H1 (cell line): ENCODE results near the gene MAP6. TPM values are rescaled to one million over a fixed set of nuclear protein-coding genes. Genes with fewer than 3 reads are reported as not detected.

Experiments
- CTCF ChIA-PET: fragments of 300-600 bp; sonication (Branson Sonifier 250); formaldehyde crosslinking; loops from one replicate; lab custom pipeline; 2021; ENCODE audit not compliant: partially characterized antibody; lab: Charles Lee
- POLR2A ChIA-PET: fragments of 300-600 bp; sonication (Branson Sonifier 250); formaldehyde crosslinking; loops from one replicate; lab custom pipeline; 2021; ENCODE audit warnings: inconsistent platforms; ENCODE audit not compliant: partially characterized antibody; lab: Charles Lee
- DNase-seq, 2 experiments: peaks; one replicate each; pipeline versions ENCODE4 v3.0.0 to v3.0.0-alpha.2; 2010 to 2022; ENCODE audit warnings: low spot score in 2 of 2, low read depth in 1 of 2, mixed read lengths in 1 of 2
- FAIRE-seq: peaks from 2 replicates; lab custom pipeline; 2011; peaks lifted over from hg19 to GRCh38; lab: Jason Lieb, UNC
- H2AFZ ChIP-seq: 2 replicates; pipeline ENCODE4 v1.8.1; 2012; ENCODE audit warnings: low read length, inconsistent platforms
- H2AK5ac ChIP-seq: 2 replicates; pipeline ENCODE4 v1.6.1; 2013; ENCODE audit warnings: low read depth, low read length
- H2BK120ac ChIP-seq: replicated peaks from 2 replicates; pipeline ENCODE3; 2013; ENCODE audit warnings: low read depth, low read length, inconsistent platforms
- H2BK12ac ChIP-seq: 2 replicates; pipeline ENCODE4 v1.6.1; 2013; ENCODE audit warnings: low read depth, low read length
- H2BK15ac ChIP-seq: 2 replicates; pipeline ENCODE4 v1.6.1; 2013; ENCODE audit warnings: low read length
- H2BK20ac ChIP-seq: 2 replicates; pipeline ENCODE4 v1.6.1; 2013; ENCODE audit warnings: low read length
- H2BK5ac ChIP-seq: 2 replicates; pipeline ENCODE4 v1.6.1; 2013; ENCODE audit warnings: low read depth, low read length
- H3K14ac ChIP-seq: 2 replicates; pipeline ENCODE4 v1.6.1; 2013; ENCODE audit warnings: inconsistent platforms; ENCODE audit not compliant: insufficient read length
- H3K18ac ChIP-seq: 2 replicates; pipeline ENCODE4 v1.6.1; 2013; ENCODE audit warnings: low read length; ENCODE audit errors: extremely low read depth
- H3K23ac ChIP-seq: 2 replicates; pipeline ENCODE4 v1.6.1; 2013; ENCODE audit warnings: inconsistent platforms; ENCODE audit not compliant: insufficient read length
- H3K23me2 ChIP-seq: 2 replicates; pipeline ENCODE4 v1.6.1; 2013; ENCODE audit warnings: low read depth, low read length
- H3K27ac ChIP-seq: 2 replicates; pipeline ENCODE4 v1.6.1; 2011; ENCODE audit warnings: low read depth, low read length, inconsistent platforms
- H3K27me3 ChIP-seq, 4 experiments: replicated peaks in 1 of 4; 1 replicate in 1 of 4; 2 replicates in 3 of 4; pipeline versions ENCODE4 v1.6.1 to v1.8.1; 2011 to 2013; ENCODE audit warnings: low read length in 3 of 4, mild to moderate bottlenecking in 3 of 4, inconsistent platforms in 2 of 4, mixed read lengths in 2 of 4, moderate library complexity in 1 of 4; ENCODE audit not compliant: control insufficient read depth in 3 of 4, insufficient read depth in 3 of 4; ENCODE audit errors: extremely low read depth in 1 of 4
- H3K36me3 ChIP-seq, 4 experiments: 2 replicates each; pipeline versions ENCODE4 v1.6.1 to v1.8.1; 2011 to 2013; ENCODE audit warnings: mild to moderate bottlenecking in 4 of 4, low read length in 3 of 4, moderate library complexity in 2 of 4, control low read depth in 1 of 4, inconsistent platforms in 1 of 4; ENCODE audit not compliant: insufficient read depth in 4 of 4, control insufficient read depth in 2 of 4
- H3K4ac ChIP-seq: replicated peaks from 2 replicates; pipeline ENCODE3; 2013; ENCODE audit warnings: low read length, low read depth, mixed read lengths, inconsistent platforms; ENCODE audit not compliant: insufficient read length
- H3K4me1 ChIP-seq, 4 experiments: replicated peaks in 1 of 4; 1 replicate in 1 of 4; 2 replicates in 3 of 4; pipeline versions ENCODE4 v1.6.1 to v1.8.1; 2011 to 2013; ENCODE audit warnings: low read length in 3 of 4, inconsistent platforms in 2 of 4, mixed read lengths in 1 of 4; ENCODE audit not compliant: insufficient read depth in 4 of 4, control insufficient read depth in 3 of 4
- H3K4me2 ChIP-seq, 2 experiments: 2 replicates each; pipeline versions ENCODE4 v1.6.1 to v1.8.1; 2011 to 2013; ENCODE audit warnings: low read depth in 2 of 2, low read length in 2 of 2, control low read depth in 1 of 2, inconsistent platforms in 1 of 2, mild to moderate bottlenecking in 1 of 2; ENCODE audit not compliant: insufficient read depth in 1 of 2
- H3K4me3 ChIP-seq, 4 experiments: fragments of 200-600, 300-600 bp in 1 of 4; sonication (generic), shearing (Covaris generic), sonication (Bioruptor Twin) in 1 of 4; 2 replicates each; pipeline versions ENCODE4 v1.5.1 to v1.8.1; 2011 to 2016; ENCODE audit warnings: low read length in 4 of 4, low read depth in 3 of 4, control low read depth in 2 of 4, inconsistent platforms in 2 of 4, mild to moderate bottlenecking in 2 of 4, mixed read lengths in 1 of 4, moderate library complexity in 1 of 4; ENCODE audit not compliant: insufficient read depth in 2 of 4; ENCODE audit errors: extremely low read depth in 1 of 4
- H3K56ac ChIP-seq: replicated peaks from 2 replicates; pipeline ENCODE3; 2013; ENCODE audit warnings: low read depth, mild to moderate bottlenecking, mixed read lengths, low read length, inconsistent platforms; ENCODE audit not compliant: insufficient read length
- H3K79me1 ChIP-seq: 2 replicates; pipeline ENCODE4 v1.6.1; 2013; ENCODE audit warnings: low read depth, low read length, control low read depth
- H3K79me2 ChIP-seq, 2 experiments: 2 replicates each; pipeline versions ENCODE4 v1.6.1 to v1.8.1; 2012 to 2013; ENCODE audit warnings: low read length in 2 of 2, mild to moderate bottlenecking in 2 of 2, inconsistent platforms in 1 of 2; ENCODE audit not compliant: insufficient read depth in 2 of 2, control insufficient read depth in 1 of 2
- H3K9ac ChIP-seq, 4 experiments: replicated peaks in 1 of 4; 1 replicate in 1 of 4; 2 replicates in 3 of 4; pipeline versions ENCODE4 v1.6.1 to v1.8.1; 2011 to 2013; ENCODE audit warnings: low read depth in 3 of 4, low read length in 3 of 4, control low read depth in 2 of 4, mild to moderate bottlenecking in 2 of 4, moderate library complexity in 2 of 4, inconsistent platforms in 1 of 4; ENCODE audit errors: extremely low read depth in 1 of 4
- H3K9me3 ChIP-seq, 2 experiments: 2 replicates each; pipeline versions ENCODE4 v1.6.1 to v1.8.1; 2012 to 2013; ENCODE audit warnings: mild to moderate bottlenecking in 2 of 2, moderate library complexity in 2 of 2, control low read depth in 1 of 2, inconsistent platforms in 1 of 2, low read depth in 1 of 2, low read length in 1 of 2, mixed read lengths in 1 of 2; ENCODE audit not compliant: insufficient read depth in 2 of 2
- H4K20me1 ChIP-seq, 2 experiments: replicated peaks in 1 of 2; 2 replicates each; pipeline versions ENCODE3 to v1.8.1; 2011 to 2013; ENCODE audit warnings: inconsistent platforms in 2 of 2, low read length in 2 of 2, mild to moderate bottlenecking in 1 of 2; ENCODE audit not compliant: insufficient read depth in 2 of 2, control insufficient read depth in 1 of 2
- H4K5ac ChIP-seq: 2 replicates; pipeline ENCODE4 v1.6.1; 2013; ENCODE audit warnings: low read length, low read depth, mixed read lengths, inconsistent platforms; ENCODE audit not compliant: insufficient read length
- H4K8ac ChIP-seq: 2 replicates; pipeline ENCODE4 v1.8.0; 2013; ENCODE audit warnings: mild to moderate bottlenecking, moderate library complexity, low read length, inconsistent platforms; ENCODE audit not compliant: insufficient read depth; ENCODE audit errors: extremely low read depth
- H4K91ac ChIP-seq: replicated peaks from 2 replicates; pipeline ENCODE3; 2013; ENCODE audit warnings: low read length, mixed read lengths, inconsistent platforms; ENCODE audit not compliant: insufficient read length
- ASH2L ChIP-seq: fragments of 200-600, 300-600 bp; sonication (generic); IDR thresholded peaks from one replicate; pipeline ENCODE4 v1.7.1; 2017; ENCODE audit warnings: low read length
- EGR1 ChIP-seq: IDR thresholded peaks from 2 replicates; pipeline ENCODE4 v1.6.1; 2011; ENCODE audit warnings: low read depth, low read length, borderline replicate concordance
- EP300 ChIP-seq, 2 experiments: IDR thresholded peaks; 1 replicate in 1 of 2; 2 replicates in 1 of 2; pipeline ENCODE4 v1.6.1; 2011 to 2012; ENCODE audit warnings: low read depth in 2 of 2, low read length in 2 of 2, mild to moderate bottlenecking in 2 of 2, borderline replicate concordance in 1 of 2, inconsistent platforms in 1 of 2, moderate library complexity in 1 of 2
- EZH2 ChIP-seq: fragments of 200-600 bp; sonication (generic); IDR thresholded peaks from 2 replicates; pipeline ENCODE4 v1.7.1; 2012; ENCODE audit warnings: low read depth, mild to moderate bottlenecking, moderate library complexity, low read length, inconsistent platforms; ENCODE audit not compliant: severe bottlenecking
- JUN ChIP-seq: IDR thresholded peaks from 2 replicates; pipeline ENCODE4 v1.6.1; 2011; ENCODE audit warnings: low read depth, mild to moderate bottlenecking, improper control_type of control experiment, low read length
- MAX ChIP-seq: IDR thresholded peaks from 2 replicates; pipeline ENCODE4 v1.6.1; 2012; ENCODE audit warnings: inconsistent platforms
- RFX5 ChIP-seq: IDR thresholded peaks from 2 replicates; pipeline ENCODE4 v1.6.1; 2011; ENCODE audit warnings: low read depth, low read length, improper control_type of control experiment, borderline replicate concordance
- SAP30 ChIP-seq: fragments of 300-600 bp; sonication (generic); IDR thresholded peaks from 2 replicates; pipeline ENCODE4 v1.7.1; 2012; ENCODE audit warnings: low read length, moderate library complexity, mild to moderate bottlenecking, inconsistent platforms; ENCODE audit not compliant: insufficient read depth, insufficient replicate concordance
- SIN3A ChIP-seq, 2 experiments: IDR thresholded peaks in 1 of 2; conservative IDR thresholded peaks in 1 of 2; 2 replicates each; pipeline ENCODE4 v1.6.1; 2011 to 2012; ENCODE audit warnings: low read length in 2 of 2, improper control_type of control experiment in 1 of 2, low read depth in 1 of 2, mild to moderate bottlenecking in 1 of 2
- SIRT6 ChIP-seq: IDR thresholded peaks from one replicate; pipeline ENCODE4 v1.7.1; 2012; ENCODE audit warnings: low read length, inconsistent platforms
- SIX5 ChIP-seq: IDR thresholded peaks from 2 replicates; pipeline ENCODE4 v1.6.1; 2011; ENCODE audit warnings: mild to moderate bottlenecking, low read depth, low read length
- SP2 ChIP-seq: IDR thresholded peaks from 2 replicates; pipeline ENCODE4 v1.6.1; 2012; ENCODE audit warnings: mild to moderate bottlenecking, low read length, inconsistent platforms
- SUZ12 ChIP-seq: fragments of 200-600 bp; sonication (generic); IDR thresholded peaks from 2 replicates; pipeline ENCODE4 v1.6.1; 2012; ENCODE audit warnings: mild to moderate bottlenecking, inconsistent platforms, low read length, moderate library complexity, mixed read lengths
- WGBS, 2 experiments: shearing (Covaris generic) in 1 of 2; methylation state at CpG; one replicate each; pipeline versions ENCODE4 v1.1.6 to v1.1.7; 2013 to 2015; ENCODE audit warnings: low lambda C conversion rate in 2 of 2, mixed read lengths in 2 of 2, inconsistent platforms in 1 of 2, low coverage in 1 of 2, missing lambda C conversion rate in 1 of 2; ENCODE audit not compliant: insufficient replicate concordance in 2 of 2, insufficient coverage in 1 of 2, insufficient read length in 1 of 2; ENCODE audit errors: extremely low coverage in 1 of 2, missing lambda C conversion rate in 1 of 2; 5-methylcytosine and 5-hydroxymethylcytosine counted together
- polyA plus RNA-seq, 7 experiments: library from polyadenylated mRNA; depleted of rRNA in 3 of 7; stranded (reverse) in 5 of 7; unstranded in 2 of 7; fragments of >200 nt in 5 of 7; fragments of 200-250 nt in 2 of 7; gene quantifications; 1 replicate in 5 of 7; 2 replicates in 1 of 7; 4 replicates in 1 of 7; pipeline versions ENCODE4 v1.2.1 to v1.2.3, GENCODE V29; 2011 to 2013; ENCODE audit warnings: missing spikeins in 2 of 7, mixed read lengths in 2 of 7
- total RNA-seq: library from RNA; stranded (reverse); fragmentation: NEBNext Ultra II Directional; extraction: Animal tissue kit (Norgen Biotek cat#: 25700); gene quantifications from 2 replicates; pipeline ENCODE4 v1.2.1, GENCODE V29; 2021

Gene MAP6
- total and polyA plus RNA-seq, 2 of the 8 experiments (the other 6 are each of a cell fraction or from before 2014, with no cell fraction given), result 0.54 to 0.89 TPM

DNA sequence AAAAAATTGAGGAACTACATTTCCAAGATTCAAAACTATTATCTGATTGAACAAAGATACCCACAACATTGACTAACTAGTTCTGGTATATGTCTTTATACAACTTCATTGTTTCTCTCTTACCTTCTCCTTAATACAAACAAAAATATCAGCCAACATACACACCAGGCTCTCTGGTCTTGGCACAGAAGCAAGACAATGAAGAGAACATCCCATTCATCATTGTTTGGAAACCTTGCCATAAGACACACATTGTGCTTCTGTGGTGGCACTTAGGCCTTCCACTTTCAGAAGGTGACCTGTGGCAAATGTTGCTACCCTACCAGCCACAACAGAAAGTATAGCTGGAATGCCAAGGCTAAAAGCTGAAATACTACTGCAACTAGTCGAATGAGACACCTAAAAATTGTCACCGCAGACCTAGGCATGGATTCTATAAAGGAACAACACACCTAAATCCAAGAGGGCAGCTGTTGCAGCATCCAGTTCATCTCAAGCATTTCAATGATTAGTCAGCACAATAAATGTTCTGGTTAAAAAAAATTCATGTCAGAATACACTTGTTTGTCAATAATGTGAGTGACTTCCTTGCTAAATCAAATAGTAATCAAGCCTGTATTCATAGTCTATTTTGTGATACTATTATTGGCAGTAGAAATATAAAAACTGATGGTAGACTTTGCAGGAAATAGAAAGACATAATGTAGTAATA lies 26.3 kb downstream of the MAP6 start:
- Histone ChIP-seq H3K4me3 (no peak overlapping the region), H3K9me3 (no peaks in the 10 kb centered on the region), H3K56ac (no peak overlapping the region), H2BK20ac (no peak overlapping the region), H3K27me3 (no peaks in the 10 kb centered on the region; a peak in 1 of 7 replicates), H4K91ac (no peak overlapping the region), H2BK120ac (no peak overlapping the region), H3K27ac (no peak overlapping the region), H2BK12ac (no peak overlapping the region), H3K4ac (no peak overlapping the region), H4K8ac (no peak overlapping the region), H2BK5ac (no peak overlapping the region), H3K14ac (no peak overlapping the region), H4K20me1 (no peaks in the 10 kb centered on the region), H2BK15ac (no peak overlapping the region), H4K5ac (no peak overlapping the region), H2AK5ac (no peak overlapping the region), H3K4me2 (no peak overlapping the region), H3K23me2 (no peaks in the 10 kb centered on the region), H3K18ac (no peak overlapping the region), H2AFZ (no peak overlapping the region), H3K79me2 (no peaks in the 10 kb centered on the region), H3K36me3 (no peaks in the 10 kb centered on the region), H3K4me1 (no peaks in the 10 kb centered on the region), H3K79me1 (no peaks in the 10 kb centered on the region), H3K23ac (no peak overlapping the region), H3K9ac (no peak overlapping the region)
- DNase-seq (no peak), FAIRE-seq (no peak)
- ChIA-PET POLR2A (no interaction called here), CTCF (interaction anchor here (1.1 to 3.3 kb wide), 2 partner anchors 13 to 44 kb away, joined by 3 to 14 read pairs; no protein-coding TSS in a partner anchor)
- 100% methylated on average over 2 of the region's 2 CpGs; no CpG with 5 or more reads in 1 of the 2 experiments for WGBS, 2 experiments
- TF ChIP-seq SIN3A (conservative IDR thresholded peaks at IDR 0.05 in 1 of 2, IDR thresholded peaks at IDR 0.05 in 1 of 2; ENCODE audit: low read depth in 1 of 2, low read length in 2 of 2) (no peak), SP2 (no peak), SAP30 (no peak), SUZ12 (no peak), RFX5 (no peak), SIRT6 (no peak), EP300 (IDR thresholded peaks at IDR 0.05; ENCODE audit: borderline replicate concordance in 1 of 2, low read depth in 2 of 2, low read length in 2 of 2) (no peak), JUN (no peak), EZH2 (no peak), SIX5 (no peak), EGR1 (no peak), ASH2L (no peak), MAX (no peak)
